Measurements from ENCODE around the gene MICAL2. TPM values are rescaled to one million over a fixed set of nuclear protein-coding genes. Genes with fewer than 3 reads are reported as not detected.

MICAL2 gene
- total and polyA plus RNA-seq, 10 of the 15 experiments (the other 5 are each of a cell fraction or from before 2014, with no cell fraction given) = 0.90 to 5.6 (median 2.4) TPM

- TF ChIP-seq RELB (IDR thresholded peaks at IDR 0.05; ENCODE audit: low read depth) = no peak
- no peak for TF ChIP-seq CHD1 (IDR thresholded peaks at IDR 0.05; ENCODE audit: low read depth, low read length)
- TF ChIP-seq KDM1A (IDR thresholded peaks at IDR 0.05; ENCODE audit: borderline replicate concordance) = no peak
Measured at GRCh38 chr11:12306830-12307229, 196.4 kb downstream of the MICAL2 start (continued).

DNA sequence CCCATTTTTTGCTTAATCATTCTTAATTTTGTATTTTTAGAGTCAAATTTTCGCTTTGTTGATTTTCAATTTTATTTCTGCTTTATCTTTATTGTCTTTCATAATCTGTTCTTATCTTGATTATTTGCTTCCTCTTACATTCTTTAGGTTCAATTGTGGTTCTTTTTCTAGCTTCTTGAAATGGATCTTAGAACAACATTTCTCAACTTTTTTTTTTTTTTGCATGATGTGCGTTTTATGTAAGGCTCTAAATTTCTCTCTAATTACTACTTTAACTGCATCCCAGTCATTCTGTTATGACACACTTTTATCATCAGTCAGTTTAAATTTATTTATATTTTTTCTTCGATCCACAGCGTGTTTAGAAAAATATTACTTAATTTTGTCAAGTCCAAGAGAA, 201.7 kb downstream of the MICAL2 start:
- Histone ChIP-seq H3K4me1 (ENCODE audit: control insufficient read depth, insufficient read depth, low read length) (no peaks in the 10 kb centered on the region), H3K9me3 (replicated peaks; ENCODE audit: control insufficient read depth, insufficient read depth, low read length) (no peaks in the 10 kb centered on the region; the same call in 2 of the 3 replicates), H2AFZ (ENCODE audit: control insufficient read depth, low read depth, low read length) (no peak overlapping the region), H3K4me2 (ENCODE audit: control insufficient read depth, insufficient read depth) (no peak overlapping the region), H3K27me3 (replicated peaks in 1 of 2; ENCODE audit: control insufficient read depth in 2 of 2, insufficient read depth in 2 of 2, low read length in 1 of 2) (no peaks in the 10 kb centered on the region), H3K4me3 (no peak overlapping the region), H3K27ac (ENCODE audit: control insufficient read depth, insufficient read depth) (no peak overlapping the region), H4K20me1 (ENCODE audit: control insufficient read depth, insufficient read depth) (no peaks in the 10 kb centered on the region), H3K79me2 (ENCODE audit: control insufficient read depth, insufficient read depth, low read length) (no peaks in the 10 kb centered on the region), H3K9ac (ENCODE audit: control insufficient read depth, insufficient read depth, low read length) (no peak overlapping the region), H3K36me3 (ENCODE audit: control insufficient read depth in 2 of 2, insufficient read depth in 2 of 2, low read length in 1 of 2) (no peaks in the 10 kb centered on the region)
- CTCF ChIA-PET = no interaction called here
- FAIRE-seq (no peak), ATAC-seq (no peak), DNase-seq (ENCODE audit: low read depth, low spot score) (no peak)
- POLR2A ChIA-PET = no interaction called here
- in situ Hi-C loops (cut with MboI) (no loop called here), intact Hi-C loops (cut with micrococcal nuclease; ENCODE audit: unreplicated experiment) (no loop called here)
- RAD21 ChIA-PET (ENCODE audit: unreplicated experiment) = no interaction called here
- SMC1A ChIA-PET (ENCODE audit: uncharacterized antibody, unreplicated experiment) = no interaction called here
- no TSS peak for BruUV-seq (replicated peaks)
- 26% methylated on average over 4 of the region's 4 CpGs for WGBS (ENCODE audit: insufficient coverage, insufficient replicate concordance, low lambda C conversion rate, missing lambda C conversion rate)
- TF ChIP-seq POLR2A (IDR thresholded peaks at IDR 0.05; ENCODE audit: low read depth, low read length) (no peak), ATF3 (IDR thresholded peaks at IDR 0.05; ENCODE audit: borderline replicate concordance, extremely low read depth, low read depth, low read length) (no peak), EGR1 (IDR thresholded peaks at IDR 0.05; ENCODE audit: borderline replicate concordance in 1 of 2, low read depth in 2 of 2, low read length in 2 of 2) (no peak), NR2C1 (IDR thresholded peaks at IDR 0.05) (no peak), E4F1 (IDR thresholded peaks at IDR 0.05; ENCODE audit: borderline replicate concordance, partially characterized antibody) (no peak), SREBF1 (IDR thresholded peaks at IDR 0.05; ENCODE audit: low read length) (no peak), SPI1 (IDR thresholded peaks at IDR 0.05; ENCODE audit: borderline replicate concordance, insufficient read depth, low read depth, low read length) (no peak), SRF (IDR thresholded peaks at IDR 0.05; ENCODE audit: low read depth in 2 of 2, low read length in 2 of 2) (no peak), GABPA (IDR thresholded peaks at IDR 0.05; ENCODE audit: low read depth) (no peak), PKNOX1 (IDR thresholded peaks at IDR 0.05) (no peak), JUNB (IDR thresholded peaks at IDR 0.05) (no peak), RAD21 (IDR thresholded peaks at IDR 0.05; ENCODE audit: insufficient read depth, low read depth, low read length) (no peak), IKZF2 (IDR thresholded peaks at IDR 0.05) (no peak), DPF2 (IDR thresholded peaks at IDR 0.05) (no peak), MLLT1 (IDR thresholded peaks at IDR 0.05) (no peak)
